H1 (cell line): Measurements from ENCODE around the gene CDH15. TPM values are rescaled to one million over a fixed set of nuclear protein-coding genes. Genes with fewer than 3 reads are reported as not detected.

Experiments used
- CTCF ChIA-PET: fragments of 300-600 bp; sonication (Branson Sonifier 250); formaldehyde crosslinking; loops from one replicate; lab custom pipeline; 2021; ENCODE audit not compliant: partially characterized antibody; lab: Charles Lee
- POLR2A ChIA-PET: fragments of 300-600 bp; sonication (Branson Sonifier 250); formaldehyde crosslinking; loops from one replicate; lab custom pipeline; 2021; ENCODE audit warnings: inconsistent platforms; ENCODE audit not compliant: partially characterized antibody; lab: Charles Lee
- DNase-seq, 2 experiments: peaks; one replicate each; pipeline versions ENCODE4 v3.0.0 to v3.0.0-alpha.2; 2010 to 2022; ENCODE audit warnings: low spot score in 2 of 2, low read depth in 1 of 2, mixed read lengths in 1 of 2
- FAIRE-seq: peaks from 2 replicates; lab custom pipeline; 2011; peaks lifted over from hg19 to GRCh38; lab: Jason Lieb, UNC
- H2AFZ ChIP-seq: 2 replicates; pipeline ENCODE4 v1.8.1; 2012; ENCODE audit warnings: low read length, inconsistent platforms
- H2AK5ac ChIP-seq: 2 replicates; pipeline ENCODE4 v1.6.1; 2013; ENCODE audit warnings: low read depth, low read length
- H2BK120ac ChIP-seq: replicated peaks from 2 replicates; pipeline ENCODE3; 2013; ENCODE audit warnings: low read depth, low read length, inconsistent platforms
- H2BK12ac ChIP-seq: 2 replicates; pipeline ENCODE4 v1.6.1; 2013; ENCODE audit warnings: low read depth, low read length
- H2BK15ac ChIP-seq: 2 replicates; pipeline ENCODE4 v1.6.1; 2013; ENCODE audit warnings: low read length
- H2BK20ac ChIP-seq: 2 replicates; pipeline ENCODE4 v1.6.1; 2013; ENCODE audit warnings: low read length
- H2BK5ac ChIP-seq: 2 replicates; pipeline ENCODE4 v1.6.1; 2013; ENCODE audit warnings: low read depth, low read length
- H3K14ac ChIP-seq: 2 replicates; pipeline ENCODE4 v1.6.1; 2013; ENCODE audit warnings: inconsistent platforms; ENCODE audit not compliant: insufficient read length
- H3K18ac ChIP-seq: 2 replicates; pipeline ENCODE4 v1.6.1; 2013; ENCODE audit warnings: low read length; ENCODE audit errors: extremely low read depth
- H3K23ac ChIP-seq: 2 replicates; pipeline ENCODE4 v1.6.1; 2013; ENCODE audit warnings: inconsistent platforms; ENCODE audit not compliant: insufficient read length
- H3K23me2 ChIP-seq: 2 replicates; pipeline ENCODE4 v1.6.1; 2013; ENCODE audit warnings: low read depth, low read length
- H3K27ac ChIP-seq: 2 replicates; pipeline ENCODE4 v1.6.1; 2011; ENCODE audit warnings: low read depth, low read length, inconsistent platforms
- H3K27me3 ChIP-seq, 4 experiments: replicated peaks in 1 of 4; 1 replicate in 1 of 4; 2 replicates in 3 of 4; pipeline versions ENCODE4 v1.6.1 to v1.8.1; 2011 to 2013; ENCODE audit warnings: low read length in 3 of 4, mild to moderate bottlenecking in 3 of 4, inconsistent platforms in 2 of 4, mixed read lengths in 2 of 4, moderate library complexity in 1 of 4; ENCODE audit not compliant: control insufficient read depth in 3 of 4, insufficient read depth in 3 of 4; ENCODE audit errors: extremely low read depth in 1 of 4
- H3K36me3 ChIP-seq, 4 experiments: 2 replicates each; pipeline versions ENCODE4 v1.6.1 to v1.8.1; 2011 to 2013; ENCODE audit warnings: mild to moderate bottlenecking in 4 of 4, low read length in 3 of 4, moderate library complexity in 2 of 4, control low read depth in 1 of 4, inconsistent platforms in 1 of 4; ENCODE audit not compliant: insufficient read depth in 4 of 4, control insufficient read depth in 2 of 4
- H3K4ac ChIP-seq: replicated peaks from 2 replicates; pipeline ENCODE3; 2013; ENCODE audit warnings: low read length, low read depth, mixed read lengths, inconsistent platforms; ENCODE audit not compliant: insufficient read length
- H3K4me1 ChIP-seq, 4 experiments: replicated peaks in 1 of 4; 1 replicate in 1 of 4; 2 replicates in 3 of 4; pipeline versions ENCODE4 v1.6.1 to v1.8.1; 2011 to 2013; ENCODE audit warnings: low read length in 3 of 4, inconsistent platforms in 2 of 4, mixed read lengths in 1 of 4; ENCODE audit not compliant: insufficient read depth in 4 of 4, control insufficient read depth in 3 of 4
- H3K4me2 ChIP-seq, 2 experiments: 2 replicates each; pipeline versions ENCODE4 v1.6.1 to v1.8.1; 2011 to 2013; ENCODE audit warnings: low read depth in 2 of 2, low read length in 2 of 2, control low read depth in 1 of 2, inconsistent platforms in 1 of 2, mild to moderate bottlenecking in 1 of 2; ENCODE audit not compliant: insufficient read depth in 1 of 2
- H3K4me3 ChIP-seq, 4 experiments: fragments of 200-600, 300-600 bp in 1 of 4; sonication (generic), shearing (Covaris generic), sonication (Bioruptor Twin) in 1 of 4; 2 replicates each; pipeline versions ENCODE4 v1.5.1 to v1.8.1; 2011 to 2016; ENCODE audit warnings: low read length in 4 of 4, low read depth in 3 of 4, control low read depth in 2 of 4, inconsistent platforms in 2 of 4, mild to moderate bottlenecking in 2 of 4, mixed read lengths in 1 of 4, moderate library complexity in 1 of 4; ENCODE audit not compliant: insufficient read depth in 2 of 4; ENCODE audit errors: extremely low read depth in 1 of 4
- H3K56ac ChIP-seq: replicated peaks from 2 replicates; pipeline ENCODE3; 2013; ENCODE audit warnings: low read depth, mild to moderate bottlenecking, mixed read lengths, low read length, inconsistent platforms; ENCODE audit not compliant: insufficient read length
- H3K79me1 ChIP-seq: 2 replicates; pipeline ENCODE4 v1.6.1; 2013; ENCODE audit warnings: low read depth, low read length, control low read depth
- H3K79me2 ChIP-seq, 2 experiments: 2 replicates each; pipeline versions ENCODE4 v1.6.1 to v1.8.1; 2012 to 2013; ENCODE audit warnings: low read length in 2 of 2, mild to moderate bottlenecking in 2 of 2, inconsistent platforms in 1 of 2; ENCODE audit not compliant: insufficient read depth in 2 of 2, control insufficient read depth in 1 of 2
- H3K9ac ChIP-seq, 4 experiments: replicated peaks in 1 of 4; 1 replicate in 1 of 4; 2 replicates in 3 of 4; pipeline versions ENCODE4 v1.6.1 to v1.8.1; 2011 to 2013; ENCODE audit warnings: low read depth in 3 of 4, low read length in 3 of 4, control low read depth in 2 of 4, mild to moderate bottlenecking in 2 of 4, moderate library complexity in 2 of 4, inconsistent platforms in 1 of 4; ENCODE audit errors: extremely low read depth in 1 of 4
- H3K9me3 ChIP-seq, 2 experiments: 2 replicates each; pipeline versions ENCODE4 v1.6.1 to v1.8.1; 2012 to 2013; ENCODE audit warnings: mild to moderate bottlenecking in 2 of 2, moderate library complexity in 2 of 2, control low read depth in 1 of 2, inconsistent platforms in 1 of 2, low read depth in 1 of 2, low read length in 1 of 2, mixed read lengths in 1 of 2; ENCODE audit not compliant: insufficient read depth in 2 of 2
- H4K20me1 ChIP-seq, 2 experiments: replicated peaks in 1 of 2; 2 replicates each; pipeline versions ENCODE3 to v1.8.1; 2011 to 2013; ENCODE audit warnings: inconsistent platforms in 2 of 2, low read length in 2 of 2, mild to moderate bottlenecking in 1 of 2; ENCODE audit not compliant: insufficient read depth in 2 of 2, control insufficient read depth in 1 of 2
- H4K5ac ChIP-seq: 2 replicates; pipeline ENCODE4 v1.6.1; 2013; ENCODE audit warnings: low read length, low read depth, mixed read lengths, inconsistent platforms; ENCODE audit not compliant: insufficient read length
- H4K8ac ChIP-seq: 2 replicates; pipeline ENCODE4 v1.8.0; 2013; ENCODE audit warnings: mild to moderate bottlenecking, moderate library complexity, low read length, inconsistent platforms; ENCODE audit not compliant: insufficient read depth; ENCODE audit errors: extremely low read depth
- H4K91ac ChIP-seq: replicated peaks from 2 replicates; pipeline ENCODE3; 2013; ENCODE audit warnings: low read length, mixed read lengths, inconsistent platforms; ENCODE audit not compliant: insufficient read length
- BRCA1 ChIP-seq: IDR thresholded peaks from 2 replicates; pipeline ENCODE4 v1.6.1; 2012; ENCODE audit warnings: low read depth, low read length, improper control_type of control experiment
- CTBP2 ChIP-seq: IDR thresholded peaks from 2 replicates; pipeline ENCODE4 v1.7.0; 2011; ENCODE audit warnings: borderline replicate concordance, mild to moderate bottlenecking, moderate library complexity, mixed read lengths, low read length; ENCODE audit not compliant: insufficient read depth, insufficient read length
- EP300 ChIP-seq, 2 experiments: IDR thresholded peaks; 1 replicate in 1 of 2; 2 replicates in 1 of 2; pipeline ENCODE4 v1.6.1; 2011 to 2012; ENCODE audit warnings: low read depth in 2 of 2, low read length in 2 of 2, mild to moderate bottlenecking in 2 of 2, borderline replicate concordance in 1 of 2, inconsistent platforms in 1 of 2, moderate library complexity in 1 of 2
- MAFK ChIP-seq: IDR thresholded peaks from 2 replicates; pipeline ENCODE4 v1.6.1; 2012; ENCODE audit warnings: low read depth, mild to moderate bottlenecking, improper control_type of control experiment, low read length
- MAX ChIP-seq: IDR thresholded peaks from 2 replicates; pipeline ENCODE4 v1.6.1; 2012; ENCODE audit warnings: inconsistent platforms
- SIRT6 ChIP-seq: IDR thresholded peaks from one replicate; pipeline ENCODE4 v1.7.1; 2012; ENCODE audit warnings: low read length, inconsistent platforms
- WGBS, 2 experiments: shearing (Covaris generic) in 1 of 2; methylation state at CpG; one replicate each; pipeline versions ENCODE4 v1.1.6 to v1.1.7; 2013 to 2015; ENCODE audit warnings: low lambda C conversion rate in 2 of 2, mixed read lengths in 2 of 2, inconsistent platforms in 1 of 2, low coverage in 1 of 2, missing lambda C conversion rate in 1 of 2; ENCODE audit not compliant: insufficient replicate concordance in 2 of 2, insufficient coverage in 1 of 2, insufficient read length in 1 of 2; ENCODE audit errors: extremely low coverage in 1 of 2, missing lambda C conversion rate in 1 of 2; 5-methylcytosine and 5-hydroxymethylcytosine counted together
- polyA plus RNA-seq, 7 experiments: library from polyadenylated mRNA; depleted of rRNA in 3 of 7; stranded (reverse) in 5 of 7; unstranded in 2 of 7; fragments of >200 nt in 5 of 7; fragments of 200-250 nt in 2 of 7; gene quantifications; 1 replicate in 5 of 7; 2 replicates in 1 of 7; 4 replicates in 1 of 7; pipeline versions ENCODE4 v1.2.1 to v1.2.3, GENCODE V29; 2011 to 2013; ENCODE audit warnings: missing spikeins in 2 of 7, mixed read lengths in 2 of 7
- total RNA-seq: library from RNA; stranded (reverse); fragmentation: NEBNext Ultra II Directional; extraction: Animal tissue kit (Norgen Biotek cat#: 25700); gene quantifications from 2 replicates; pipeline ENCODE4 v1.2.1, GENCODE V29; 2021

CDH15 gene
- total and polyA plus RNA-seq, 2 of the 8 experiments (the other 6 are each of a cell fraction or from before 2014, with no cell fraction given) = 0.50 to 0.82 TPM

DNA sequence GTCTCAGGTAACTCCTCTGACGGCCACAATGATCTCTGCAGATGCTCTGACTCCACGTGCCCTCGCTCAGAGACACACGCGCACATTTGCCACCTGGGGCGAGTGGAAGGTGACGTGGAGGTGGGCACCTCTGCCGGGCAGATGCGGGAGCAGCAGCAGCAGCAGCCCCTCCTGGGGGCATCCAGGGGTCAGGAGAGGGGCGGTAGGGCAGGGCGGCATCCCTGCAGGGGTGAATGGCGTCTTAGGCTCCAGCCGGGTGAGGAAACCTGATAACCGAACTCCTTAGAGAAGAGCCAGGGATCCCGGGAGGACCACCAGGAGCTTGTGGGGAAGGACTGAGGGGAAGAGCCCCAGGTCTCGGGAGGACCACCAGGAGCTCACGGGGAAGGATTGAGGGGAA is 34.6 kb upstream of the CDH15 start:
- Histone ChIP-seq H3K79me2 (no peaks in the 10 kb centered on the region), H2BK120ac (no peak overlapping the region), H2AFZ (no peak overlapping the region), H3K23me2 (no peaks in the 10 kb centered on the region), H3K27ac (no peak overlapping the region), H3K9me3 (no peaks in the 10 kb centered on the region), H3K14ac (no peak overlapping the region), H4K8ac (peak overlapping the region; percentile 25; the same call in 1 of the 2 replicates), H4K20me1 (peaks cover 0 to 7% of the 10 kb centered on the region in 2 experiments), H3K56ac (no peak overlapping the region), H2AK5ac (no peak overlapping the region), H3K4me3 (no peak overlapping the region), H3K36me3 (peaks cover 0 to 17% (median 10%) of the 10 kb centered on the region in 4 experiments; a peak in 4 of 8 replicates), H3K9ac (no peak overlapping the region), H4K91ac (no peak overlapping the region), H2BK5ac (no peak overlapping the region), H3K27me3 (no peaks in the 10 kb centered on the region), H3K4me2 (no peak overlapping the region), H2BK20ac (no peak overlapping the region), H3K23ac (no peak overlapping the region), H3K4me1 (no peaks in the 10 kb centered on the region), H4K5ac (no peak overlapping the region), H2BK12ac (no peak overlapping the region), H3K4ac (no peak overlapping the region), H3K79me1 (no peaks in the 10 kb centered on the region), H3K18ac (no peak overlapping the region), H2BK15ac (no peak overlapping the region)
- WGBS, 2 experiments = 97% methylated on average over 17 of the region's 17 CpGs; no CpG with 5 or more reads in 1 of the 2 experiments
- TF ChIP-seq SIRT6 (no peak), CTBP2 (no peak), EP300 (IDR thresholded peaks at IDR 0.05; ENCODE audit: borderline replicate concordance in 1 of 2, low read depth in 2 of 2, low read length in 2 of 2) (no peak), BRCA1 (no peak), MAFK (no peak), MAX (no peak)
- ChIA-PET POLR2A (interaction anchor here (0.6 to 1.3 kb wide), 2 partner anchors 19 to 351 kb away, joined by 4 read pairs; no protein-coding TSS in a partner anchor), CTCF (interaction anchor here (0.6 to 1.0 kb wide), 3 partner anchors 147 to 298 kb away, joined by 3 to 5 read pairs (median 3); no protein-coding TSS in a partner anchor)
- no peak for FAIRE-seq
- no peak for DNase-seq
